HG02840 (cell line): ENCODE measurements around the gene PRKCD.

Experiments used
- ATAC-seq: cut with Tn5 transposase; IDR thresholded peaks from one replicate; pipeline ENCODE4 v1.9.1; 2021; ENCODE audit warnings: mild to moderate bottlenecking, moderate library complexity, moderate number of reproducible peaks; ENCODE audit not compliant: unreplicated experiment, low FRiP score

Gene PRKCD

DNA sequence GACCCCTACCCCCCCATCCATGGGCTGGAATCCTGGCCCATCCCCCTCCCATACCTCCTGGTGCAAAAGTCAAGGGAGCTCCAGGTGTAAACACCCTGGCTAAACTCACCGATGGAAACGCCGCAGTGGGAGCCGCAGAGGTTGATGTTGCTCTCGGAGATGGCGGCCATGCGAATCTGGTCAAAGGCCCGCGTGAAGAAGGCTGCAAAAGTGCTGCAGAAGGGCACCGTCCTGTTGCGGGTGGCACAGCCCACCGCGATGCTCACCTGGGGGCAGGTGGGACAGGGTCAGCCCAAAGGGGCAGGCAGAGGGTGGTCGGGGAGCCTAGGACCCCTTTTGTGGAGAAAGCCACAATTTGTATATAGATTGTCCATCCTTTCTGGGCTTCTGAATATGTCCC lies 68.2 kb downstream of the PRKCD start:
- ATAC-seq, result no peak

DNA sequence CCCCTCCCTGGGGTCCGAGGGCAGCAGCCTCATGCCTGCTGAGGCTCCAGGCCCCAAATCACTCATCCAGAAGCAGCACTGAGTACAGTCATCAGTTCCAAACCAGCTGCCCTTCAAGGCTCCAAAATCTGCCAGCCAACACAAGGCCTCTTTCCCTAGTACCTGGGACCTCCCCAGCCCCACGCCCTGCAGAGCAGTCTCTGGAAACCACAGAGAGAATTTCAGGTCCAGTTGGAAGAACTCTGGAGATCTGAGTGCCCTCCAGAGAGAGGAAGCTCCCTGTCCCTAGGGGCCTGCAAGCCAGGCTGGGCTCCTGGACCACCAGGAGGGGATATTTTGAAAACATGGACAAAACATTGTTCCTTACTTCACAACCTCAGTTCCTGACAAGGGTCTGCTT lies 68.6 kb downstream of the PRKCD start:
- no peak for ATAC-seq

- no peak for ATAC-seq
Observed at GRCh38 chr3:53230041-53230621, 69.1 kb downstream of the PRKCD start.

GRCh38 chr3:53230789-53231188 lies 69.8 kb downstream of the PRKCD start:
- ATAC-seq, result no peak

- ATAC-seq, result no peak
Observed at GRCh38 chr3:53231532-53232511, 70.8 kb downstream of the PRKCD start.

DNA sequence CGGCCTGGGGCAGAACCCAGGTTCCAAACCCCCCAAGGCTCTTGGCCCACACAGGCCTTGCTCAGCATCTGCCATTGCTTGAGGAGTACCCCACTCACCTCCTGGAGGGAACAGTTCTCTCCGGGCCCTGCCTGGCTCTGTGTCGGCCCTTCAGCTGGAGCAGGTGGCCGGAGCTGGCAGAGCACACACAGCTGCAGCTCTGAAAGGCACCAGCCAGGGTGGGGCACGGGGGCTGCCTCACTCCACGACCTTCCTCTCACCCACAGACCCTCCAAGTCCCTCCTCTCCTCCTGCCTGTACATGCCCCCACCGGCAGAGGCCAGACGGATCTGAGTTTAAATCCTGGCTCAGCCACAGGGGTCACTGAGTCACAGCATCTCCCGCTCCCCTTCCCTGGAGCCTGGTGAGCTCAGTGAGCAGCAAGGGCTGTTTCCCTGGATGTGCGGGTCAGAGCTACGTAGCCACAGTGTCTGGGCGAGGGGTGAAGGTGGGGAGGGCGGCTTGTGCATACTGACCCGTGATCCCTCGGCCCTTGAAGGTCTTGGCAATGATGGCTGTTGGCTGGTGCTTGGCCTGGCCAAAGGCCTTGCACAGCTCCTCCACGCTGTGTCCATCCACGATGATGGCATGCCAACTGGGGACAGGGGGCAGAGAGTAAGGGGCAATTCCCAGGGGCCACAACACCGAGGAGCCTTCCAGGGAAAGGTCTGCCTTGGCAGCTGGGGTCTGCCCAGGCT lies 71.8 kb downstream of the PRKCD start:
- ATAC-seq, result no peak

GRCh38 chr3:53234130-53234840 lies 73.3 kb downstream of the PRKCD start:
- no peak for ATAC-seq

- ATAC-seq, result no peak
Observed at GRCh38 chr3:53234841-53235232, 73.8 kb downstream of the PRKCD start.

DNA sequence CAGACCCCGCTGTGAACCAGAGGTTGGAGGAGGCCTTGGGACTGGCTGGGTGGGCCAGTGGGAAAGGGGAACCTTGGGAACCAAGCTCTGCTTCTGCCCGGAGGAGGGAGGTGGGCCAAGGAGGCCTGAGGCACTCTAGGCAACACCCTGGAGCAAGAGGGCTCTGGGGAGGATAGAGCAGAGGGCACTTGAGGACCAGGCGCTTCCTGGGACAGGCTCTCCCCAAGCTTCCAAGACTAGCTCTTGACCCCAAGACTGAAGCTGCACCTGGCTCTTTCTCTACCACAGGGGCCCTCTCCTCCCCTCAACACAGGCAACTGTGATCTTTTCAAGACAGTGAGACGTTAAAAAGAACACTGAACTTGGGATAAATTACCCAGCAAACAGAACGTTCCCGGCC lies 74.5 kb downstream of the PRKCD start:
- ATAC-seq, result no peak

- ATAC-seq, result no peak
Observed at GRCh38 chr3:53236112-53236841, 75.3 kb downstream of the PRKCD start.

DNA sequence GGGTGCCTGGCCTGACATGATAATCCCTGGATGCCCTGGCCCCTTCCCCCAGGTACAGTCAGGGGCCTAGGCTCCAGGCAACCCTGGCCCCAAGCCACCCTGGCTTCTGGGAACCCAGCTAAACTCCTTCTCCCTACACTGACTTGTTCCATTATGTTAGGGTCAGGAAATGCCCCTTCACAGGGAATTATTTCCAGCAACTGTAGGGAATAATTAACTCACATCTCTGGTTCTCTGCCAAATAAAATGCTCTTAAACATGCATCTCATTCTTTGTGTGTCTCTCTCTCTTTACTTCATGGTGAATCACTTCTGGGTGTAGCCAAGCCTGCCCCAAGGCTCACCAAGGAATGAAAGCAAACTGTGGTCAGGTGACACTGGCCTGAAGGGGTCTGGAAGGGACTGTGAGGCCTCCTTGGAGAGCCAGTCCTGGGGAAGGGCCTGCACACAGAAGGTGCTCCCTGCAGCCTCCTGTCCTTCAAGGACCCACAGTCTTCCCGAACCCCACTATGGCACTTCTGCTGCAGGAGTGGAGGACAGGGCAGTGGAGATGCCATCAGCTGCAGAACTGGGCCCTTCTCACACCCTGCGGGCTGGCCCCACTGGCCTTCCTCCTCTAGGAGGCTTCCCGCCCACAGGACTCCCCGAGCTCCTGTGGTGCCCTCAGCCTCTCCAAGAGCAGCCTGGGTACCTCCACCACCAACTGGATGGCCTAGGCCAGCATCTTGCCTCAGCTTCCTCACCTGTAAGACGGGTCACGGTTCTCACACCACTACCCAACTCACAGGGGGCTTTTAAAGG lies 77.2 kb downstream of the PRKCD start:
- no peak for ATAC-seq

GRCh38 chr3:53238886-53239285 lies 77.9 kb downstream of the PRKCD start:
- no peak for ATAC-seq

DNA sequence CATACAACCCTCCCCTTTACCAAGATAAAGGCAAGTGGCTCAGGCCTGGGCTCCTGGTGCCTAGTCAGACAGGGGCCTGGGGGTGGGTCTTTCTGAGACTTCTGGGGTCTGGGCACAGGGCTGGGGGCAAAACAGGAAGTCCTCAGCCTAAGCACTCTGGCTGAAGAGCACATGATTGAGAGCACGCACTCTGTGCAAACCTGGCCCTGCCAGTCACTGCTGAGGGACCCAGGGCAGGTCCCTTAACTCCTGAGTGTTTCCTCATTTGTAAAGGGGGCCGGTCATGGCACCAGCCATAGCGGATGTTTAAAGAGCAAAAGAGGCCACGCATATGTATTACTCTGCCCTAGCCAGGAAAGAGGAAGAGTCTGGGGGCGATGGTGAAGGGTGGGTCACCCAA lies 78.8 kb downstream of the PRKCD start:
- no peak for ATAC-seq

- no peak for ATAC-seq
Observed at GRCh38 chr3:53240989-53241972, 80.3 kb downstream of the PRKCD start.

DNA sequence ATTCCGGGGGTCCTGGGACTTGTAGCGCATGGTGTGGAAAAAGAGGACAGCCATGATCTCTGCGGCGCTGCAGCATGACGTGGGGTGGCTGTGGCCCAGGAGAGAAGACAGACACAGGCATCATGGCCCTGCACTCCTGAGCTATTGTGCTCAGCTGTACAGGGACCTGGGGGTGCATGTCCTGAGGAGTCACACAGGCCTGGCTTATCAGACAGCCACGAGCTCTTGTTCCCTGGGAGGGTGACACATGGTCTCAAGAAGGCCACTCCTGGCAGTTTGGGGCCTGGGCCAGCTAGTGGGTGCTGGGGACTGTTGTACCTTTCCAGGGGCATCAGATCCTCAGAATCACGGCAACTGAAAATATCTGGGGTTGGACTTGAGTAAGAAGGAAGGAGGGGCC lies 81.1 kb downstream of the PRKCD start:
- ATAC-seq, result no peak
